ENCODE measurements around the gene BAG5. TPM values are rescaled to one million over a fixed set of nuclear protein-coding genes. Genes with fewer than 3 reads are reported as not detected.

The BAG5 gene
- total RNA-seq, 1 donor from 2014 or later, result 39.9 TPM

GRCh38 chr14:103576371-103577024, 14.0 kb upstream of the BAG5 start:
- Mint-ChIP-seq H3K4me3 (ENCODE audit: unreplicated experiment) (no peak overlapping the region), H3K27me3 (ENCODE audit: unreplicated experiment) (peaks cover 6% of the 10 kb centered on the region), H3K27ac (ENCODE audit: unreplicated experiment) (no peak overlapping the region), H3K36me3 (ENCODE audit: low read depth, unreplicated experiment) (peaks cover 23% of the 10 kb centered on the region), H3K9me3 (ENCODE audit: unreplicated experiment) (no peaks in the 10 kb centered on the region), H3K4me1 (ENCODE audit: unreplicated experiment) (no peaks in the 10 kb centered on the region)
- TF ChIP-seq CTCF (IDR thresholded peaks at IDR 0.05; ENCODE audit: unreplicated experiment), result no peak
- peak; percentile 22 for DNase-seq (ENCODE audit: low spot score)

- Mint-ChIP-seq H3K27ac (ENCODE audit: unreplicated experiment) (no peak overlapping the region), H3K4me3 (ENCODE audit: unreplicated experiment) (peak overlapping the region; percentile 70), H3K4me1 (ENCODE audit: unreplicated experiment) (no peaks in the 10 kb centered on the region), H3K36me3 (ENCODE audit: low read depth, unreplicated experiment) (peaks cover 23% of the 10 kb centered on the region), H3K27me3 (ENCODE audit: unreplicated experiment) (peaks cover 5% of the 10 kb centered on the region), H3K9me3 (ENCODE audit: unreplicated experiment) (no peaks in the 10 kb centered on the region)
- TF ChIP-seq CTCF (IDR thresholded peaks at IDR 0.05; ENCODE audit: unreplicated experiment), result no peak
- no peak for DNase-seq (ENCODE audit: low spot score)
Observed at GRCh38 chr14:103574707-103575285, 12.3 kb upstream of the BAG5 start.

- H3K36me3 Mint-ChIP-seq (ENCODE audit: low read depth, unreplicated experiment), result peaks cover 23% of the 10 kb centered on the region
- H3K4me3 Mint-ChIP-seq (ENCODE audit: unreplicated experiment), result no peak overlapping the region
- H3K27ac Mint-ChIP-seq (ENCODE audit: unreplicated experiment), result no peak overlapping the region
- no peak for DNase-seq (ENCODE audit: low spot score)
- peaks cover 5% of the 10 kb centered on the region for H3K4me1 Mint-ChIP-seq (ENCODE audit: unreplicated experiment)
- H3K27me3 Mint-ChIP-seq (ENCODE audit: unreplicated experiment), result peaks cover 5% of the 10 kb centered on the region
- no peak for TF ChIP-seq CTCF (IDR thresholded peaks at IDR 0.05; ENCODE audit: unreplicated experiment)
- H3K9me3 Mint-ChIP-seq (ENCODE audit: unreplicated experiment), result no peaks in the 10 kb centered on the region
Observed at GRCh38 chr14:103574104-103574503, 11.6 kb upstream of the BAG5 start.

GRCh38 chr14:103569408-103569807, 7.0 kb upstream of the BAG5 start:
- H3K36me3 Mint-ChIP-seq (ENCODE audit: low read depth, unreplicated experiment), result peaks cover 9% of the 10 kb centered on the region
- peak overlapping the region; percentile 45 for H3K4me3 Mint-ChIP-seq (ENCODE audit: unreplicated experiment)
- peaks cover 18% of the 10 kb centered on the region for H3K4me1 Mint-ChIP-seq (ENCODE audit: unreplicated experiment)
- H3K9me3 Mint-ChIP-seq (ENCODE audit: unreplicated experiment), result no peaks in the 10 kb centered on the region
- H3K27me3 Mint-ChIP-seq (ENCODE audit: unreplicated experiment), result peaks cover 3% of the 10 kb centered on the region
- H3K27ac Mint-ChIP-seq (ENCODE audit: unreplicated experiment), result no peak overlapping the region
- no peak for DNase-seq (ENCODE audit: low spot score)
- no peak for TF ChIP-seq CTCF (IDR thresholded peaks at IDR 0.05; ENCODE audit: unreplicated experiment)

GRCh38 chr14:103568952-103569351, 6.5 kb upstream of the BAG5 start:
- no peaks in the 10 kb centered on the region for H3K9me3 Mint-ChIP-seq (ENCODE audit: unreplicated experiment)
- no peak for DNase-seq (ENCODE audit: low spot score)
- TF ChIP-seq CTCF (IDR thresholded peaks at IDR 0.05; ENCODE audit: unreplicated experiment), result no peak
- H3K4me3 Mint-ChIP-seq (ENCODE audit: unreplicated experiment), result peak overlapping the region; percentile 45
- peaks cover 7% of the 10 kb centered on the region for H3K36me3 Mint-ChIP-seq (ENCODE audit: low read depth, unreplicated experiment)
- H3K4me1 Mint-ChIP-seq (ENCODE audit: unreplicated experiment), result peaks cover 21% of the 10 kb centered on the region
- H3K27ac Mint-ChIP-seq (ENCODE audit: unreplicated experiment), result no peak overlapping the region
- peaks cover 3% of the 10 kb centered on the region for H3K27me3 Mint-ChIP-seq (ENCODE audit: unreplicated experiment)
